Measurements from ENCODE around the gene FOXN3. TPM values are rescaled to one million over a fixed set of nuclear protein-coding genes. Genes with fewer than 3 reads are reported as not detected.

Gene FOXN3
- total and polyA plus RNA-seq, 10 of the 15 experiments (the other 5 are each of a cell fraction or from before 2014, with no cell fraction given): 4.5 to 68.9 (median 29.7) TPM

- TF ChIP-seq, protein P1, sequence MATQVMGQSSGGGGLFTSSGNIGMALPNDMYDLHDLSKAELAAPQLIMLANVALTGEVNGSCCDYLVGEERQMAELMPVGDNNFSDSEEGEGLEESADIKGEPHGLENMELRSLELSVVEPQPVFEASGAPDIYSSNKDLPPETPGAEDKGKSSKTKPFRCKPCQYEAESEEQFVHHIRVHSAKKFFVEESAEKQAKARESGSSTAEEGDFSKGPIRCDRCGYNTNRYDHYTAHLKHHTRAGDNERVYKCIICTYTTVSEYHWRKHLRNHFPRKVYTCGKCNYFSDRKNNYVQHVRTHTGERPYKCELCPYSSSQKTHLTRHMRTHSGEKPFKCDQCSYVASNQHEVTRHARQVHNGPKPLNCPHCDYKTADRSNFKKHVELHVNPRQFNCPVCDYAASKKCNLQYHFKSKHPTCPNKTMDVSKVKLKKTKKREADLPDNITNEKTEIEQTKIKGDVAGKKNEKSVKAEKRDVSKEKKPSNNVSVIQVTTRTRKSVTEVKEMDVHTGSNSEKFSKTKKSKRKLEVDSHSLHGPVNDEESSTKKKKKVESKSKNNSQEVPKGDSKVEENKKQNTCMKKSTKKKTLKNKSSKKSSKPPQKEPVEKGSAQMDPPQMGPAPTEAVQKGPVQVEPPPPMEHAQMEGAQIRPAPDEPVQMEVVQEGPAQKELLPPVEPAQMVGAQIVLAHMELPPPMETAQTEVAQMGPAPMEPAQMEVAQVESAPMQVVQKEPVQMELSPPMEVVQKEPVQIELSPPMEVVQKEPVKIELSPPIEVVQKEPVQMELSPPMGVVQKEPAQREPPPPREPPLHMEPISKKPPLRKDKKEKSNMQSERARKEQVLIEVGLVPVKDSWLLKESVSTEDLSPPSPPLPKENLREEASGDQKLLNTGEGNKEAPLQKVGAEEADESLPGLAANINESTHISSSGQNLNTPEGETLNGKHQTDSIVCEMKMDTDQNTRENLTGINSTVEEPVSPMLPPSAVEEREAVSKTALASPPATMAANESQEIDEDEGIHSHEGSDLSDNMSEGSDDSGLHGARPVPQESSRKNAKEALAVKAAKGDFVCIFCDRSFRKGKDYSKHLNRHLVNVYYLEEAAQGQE (IDR thresholded peaks at IDR 0.05; ENCODE audit: low read depth, low read length): no peak
- no peak for TF ChIP-seq ZNF24 (IDR thresholded peaks at IDR 0.05)
- TF ChIP-seq ETV6 (conservative IDR thresholded peaks at IDR 0.05 in 1 of 2, IDR thresholded peaks at IDR 0.05 in 1 of 2; ENCODE audit: borderline replicate concordance in 1 of 2, low read depth in 1 of 2): no peak
- no peak for TF ChIP-seq ZSCAN29 (IDR thresholded peaks at IDR 0.05)
- no peak for TF ChIP-seq KAT2A (conservative IDR thresholded peaks at IDR 0.05; ENCODE audit: control insufficient read depth, low read depth, low read length)
- no peak for TF ChIP-seq TBL1XR1 (IDR thresholded peaks at IDR 0.05; ENCODE audit: low read depth, low read length)
- TF ChIP-seq IKZF2 (IDR thresholded peaks at IDR 0.05): 0 out of 4 replicates have a peak, but pooled peaks of 1 of the 2 experiments have one; percentile 32
- peak; percentile 71 for TF ChIP-seq POLR2AphosphoS5 (IDR thresholded peaks at IDR 0.05; ENCODE audit: low read length)
- TF ChIP-seq, protein P2, sequence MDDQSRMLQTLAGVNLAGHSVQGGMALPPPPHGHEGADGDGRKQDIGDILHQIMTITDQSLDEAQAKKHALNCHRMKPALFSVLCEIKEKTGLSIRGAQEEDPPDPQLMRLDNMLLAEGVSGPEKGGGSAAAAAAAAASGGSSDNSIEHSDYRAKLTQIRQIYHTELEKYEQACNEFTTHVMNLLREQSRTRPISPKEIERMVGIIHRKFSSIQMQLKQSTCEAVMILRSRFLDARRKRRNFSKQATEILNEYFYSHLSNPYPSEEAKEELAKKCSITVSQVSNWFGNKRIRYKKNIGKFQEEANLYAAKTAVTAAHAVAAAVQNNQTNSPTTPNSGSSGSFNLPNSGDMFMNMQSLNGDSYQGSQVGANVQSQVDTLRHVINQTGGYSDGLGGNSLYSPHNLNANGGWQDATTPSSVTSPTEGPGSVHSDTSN (IDR thresholded peaks at IDR 0.05; ENCODE audit: insufficient replicate concordance, low read depth, low read length): no peak
- no peak; the same call in 1 of the 2 replicates for TF ChIP-seq CREB1 (IDR thresholded peaks at IDR 0.05; ENCODE audit: low read depth)
- TF ChIP-seq ZBTB33 (IDR thresholded peaks at IDR 0.05): no peak
- TF ChIP-seq, protein P3, sequence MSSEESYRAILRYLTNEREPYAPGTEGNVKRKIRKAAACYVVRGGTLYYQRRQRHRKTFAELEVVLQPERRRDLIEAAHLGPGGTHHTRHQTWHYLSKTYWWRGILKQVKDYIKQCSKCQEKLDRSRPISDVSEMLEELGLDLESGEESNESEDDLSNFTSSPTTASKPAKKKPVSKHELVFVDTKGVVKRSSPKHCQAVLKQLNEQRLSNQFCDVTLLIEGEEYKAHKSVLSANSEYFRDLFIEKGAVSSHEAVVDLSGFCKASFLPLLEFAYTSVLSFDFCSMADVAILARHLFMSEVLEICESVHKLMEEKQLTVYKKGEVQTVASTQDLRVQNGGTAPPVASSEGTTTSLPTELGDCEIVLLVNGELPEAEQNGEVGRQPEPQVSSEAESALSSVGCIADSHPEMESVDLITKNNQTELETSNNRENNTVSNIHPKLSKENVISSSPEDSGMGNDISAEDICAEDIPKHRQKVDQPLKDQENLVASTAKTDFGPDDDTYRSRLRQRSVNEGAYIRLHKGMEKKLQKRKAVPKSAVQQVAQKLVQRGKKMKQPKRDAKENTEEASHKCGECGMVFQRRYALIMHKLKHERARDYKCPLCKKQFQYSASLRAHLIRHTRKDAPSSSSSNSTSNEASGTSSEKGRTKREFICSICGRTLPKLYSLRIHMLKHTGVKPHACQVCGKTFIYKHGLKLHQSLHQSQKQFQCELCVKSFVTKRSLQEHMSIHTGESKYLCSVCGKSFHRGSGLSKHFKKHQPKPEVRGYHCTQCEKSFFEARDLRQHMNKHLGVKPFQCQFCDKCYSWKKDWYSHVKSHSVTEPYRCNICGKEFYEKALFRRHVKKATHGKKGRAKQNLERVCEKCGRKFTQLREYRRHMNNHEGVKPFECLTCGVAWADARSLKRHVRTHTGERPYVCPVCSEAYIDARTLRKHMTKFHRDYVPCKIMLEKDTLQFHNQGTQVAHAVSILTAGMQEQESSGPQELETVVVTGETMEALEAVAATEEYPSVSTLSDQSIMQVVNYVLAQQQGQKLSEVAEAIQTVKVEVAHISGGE (CRISPR knock-in tag; IDR thresholded peaks at IDR 0.05): no peak
- TF ChIP-seq, protein P4, sequence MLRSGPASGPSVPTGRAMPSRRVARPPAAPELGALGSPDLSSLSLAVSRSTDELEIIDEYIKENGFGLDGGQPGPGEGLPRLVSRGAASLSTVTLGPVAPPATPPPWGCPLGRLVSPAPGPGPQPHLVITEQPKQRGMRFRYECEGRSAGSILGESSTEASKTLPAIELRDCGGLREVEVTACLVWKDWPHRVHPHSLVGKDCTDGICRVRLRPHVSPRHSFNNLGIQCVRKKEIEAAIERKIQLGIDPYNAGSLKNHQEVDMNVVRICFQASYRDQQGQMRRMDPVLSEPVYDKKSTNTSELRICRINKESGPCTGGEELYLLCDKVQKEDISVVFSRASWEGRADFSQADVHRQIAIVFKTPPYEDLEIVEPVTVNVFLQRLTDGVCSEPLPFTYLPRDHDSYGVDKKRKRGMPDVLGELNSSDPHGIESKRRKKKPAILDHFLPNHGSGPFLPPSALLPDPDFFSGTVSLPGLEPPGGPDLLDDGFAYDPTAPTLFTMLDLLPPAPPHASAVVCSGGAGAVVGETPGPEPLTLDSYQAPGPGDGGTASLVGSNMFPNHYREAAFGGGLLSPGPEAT (IDR thresholded peaks at IDR 0.05; ENCODE audit: low read depth): 0 out of 2 replicates have a peak, but pooled peaks have one; percentile 46
- TF ChIP-seq LARP7 (IDR thresholded peaks at IDR 0.05): peak; percentile 62; the same call in 1 of the 2 replicates
- TF ChIP-seq JUNB (IDR thresholded peaks at IDR 0.05): no peak
- TF ChIP-seq SUPT20H (IDR thresholded peaks at IDR 0.05; ENCODE audit: borderline replicate concordance, control insufficient read depth, low read depth, low read length): no peak
Observed at GRCh38 chr14:89417465-89418225, 612 bp upstream of the FOXN3 start (continued).
